Endothelial cell of umbilical vein (primary cell): ENCODE data around the gene NDUFA8.

Experiments used
- CTCF ChIP-seq, 2 donors: IDR thresholded peaks; 1 replicate in 1 of 2; 2 replicates in 1 of 2; pipeline ENCODE4 v1.5.1; 2011; ENCODE audit warnings: low read length in 2 of 2, mild to moderate bottlenecking in 2 of 2, moderate library complexity in 2 of 2, control low read depth in 1 of 2, inconsistent platforms in 1 of 2, low read depth in 1 of 2; ENCODE audit not compliant: insufficient read depth in 1 of 2; ENCODE audit errors: extremely low read depth in 1 of 2
- POLR2A ChIP-seq: IDR thresholded peaks from 2 replicates; pipeline ENCODE4 v1.6.1; 2012; ENCODE audit warnings: low read depth, mild to moderate bottlenecking, control low read depth, low read length
- TF ChIP-seq, protein P1 (sequence below): IDR thresholded peaks from 2 replicates; pipeline ENCODE4 v1.6.1; 2011; ENCODE audit not compliant: insufficient read depth, insufficient read length

DNA sequence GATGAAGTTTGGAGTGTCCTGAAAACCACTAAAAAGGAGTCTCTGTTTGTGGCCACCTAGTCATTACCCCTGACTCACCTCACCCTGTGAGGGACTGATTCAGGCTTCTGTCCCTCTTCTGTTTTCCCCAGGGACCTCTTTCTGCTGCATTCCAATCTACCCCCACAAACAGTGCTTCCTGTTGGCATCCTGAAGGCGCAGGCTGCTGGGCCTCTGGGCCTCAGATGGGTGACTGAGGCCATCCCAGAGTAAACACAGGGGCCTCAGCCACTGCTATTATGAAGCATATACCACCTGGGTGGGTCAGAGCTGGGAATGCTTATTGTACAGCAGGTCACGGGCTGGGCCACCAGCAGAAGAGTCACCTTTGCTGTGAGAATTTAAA is 20.1 kb upstream of the NDUFA8 start:
- TF ChIP-seq, protein P1, sequence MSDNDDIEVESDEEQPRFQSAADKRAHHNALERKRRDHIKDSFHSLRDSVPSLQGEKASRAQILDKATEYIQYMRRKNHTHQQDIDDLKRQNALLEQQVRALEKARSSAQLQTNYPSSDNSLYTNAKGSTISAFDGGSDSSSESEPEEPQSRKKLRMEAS = no peak
- no peak for TF ChIP-seq POLR2A
- TF ChIP-seq CTCF (IDR thresholded peaks at IDR 0.05; ENCODE audit: extremely low read depth in 1 of 2, insufficient read depth in 1 of 2, low read depth in 1 of 2, low read length in 2 of 2) = no peak
